HL-60/S4 treated with phorbol 12-myristate 13-acetate at 8.2 ng/mL for 4 days and 3 days (cell line): ENCODE measurements around the gene PI4KB.

Source experiments
- in situ Hi-C: fragments of 300-500 bp; cut with MboI; formaldehyde crosslinking; loops from 2 replicates; pipeline ENCODE4 v1.15.0; 2022; ENCODE audit warnings: low sequenced_read_pairs

Gene PI4KB

GRCh38 chr1:151312826-151313225, 14.4 kb downstream of the PI4KB start:
- in situ Hi-C loops: no loop called here

GRCh38 chr1:151312411-151312810, 14.8 kb downstream of the PI4KB start:
- in situ Hi-C loops: no loop called here

GRCh38 chr1:151311589-151312331, 15.5 kb downstream of the PI4KB start:
- in situ Hi-C loops: no loop called here

- in situ Hi-C loops: no loop called here
Measured at GRCh38 chr1:151311011-151311410, 16.2 kb downstream of the PI4KB start.

DNA sequence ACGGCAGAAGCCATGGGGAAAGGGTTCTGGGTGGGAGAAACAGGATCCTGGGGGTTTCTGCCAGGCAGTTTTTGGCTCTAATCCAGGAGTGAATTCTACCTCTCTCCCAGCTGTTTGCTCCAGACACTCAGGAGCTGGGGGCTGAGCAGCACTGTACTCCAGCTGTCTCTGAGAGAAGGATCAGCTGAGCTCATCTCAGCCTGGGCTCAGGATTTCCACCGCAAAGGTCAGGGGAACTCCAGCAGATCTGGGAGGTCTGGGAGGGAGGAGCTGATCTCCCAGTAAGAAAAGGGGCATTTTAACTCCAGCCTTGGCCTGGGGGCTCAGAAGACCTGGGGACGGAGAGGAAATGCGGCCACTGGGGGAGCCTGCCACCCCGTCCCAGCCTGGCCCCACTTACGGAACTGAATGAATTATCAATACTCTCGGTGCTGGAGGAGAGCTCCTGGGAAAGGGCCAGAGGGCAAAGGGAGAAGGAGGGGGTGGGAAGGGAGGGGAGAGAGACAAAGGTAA, 17.3 kb downstream of the PI4KB start:
- in situ Hi-C loops: no loop called here

DNA sequence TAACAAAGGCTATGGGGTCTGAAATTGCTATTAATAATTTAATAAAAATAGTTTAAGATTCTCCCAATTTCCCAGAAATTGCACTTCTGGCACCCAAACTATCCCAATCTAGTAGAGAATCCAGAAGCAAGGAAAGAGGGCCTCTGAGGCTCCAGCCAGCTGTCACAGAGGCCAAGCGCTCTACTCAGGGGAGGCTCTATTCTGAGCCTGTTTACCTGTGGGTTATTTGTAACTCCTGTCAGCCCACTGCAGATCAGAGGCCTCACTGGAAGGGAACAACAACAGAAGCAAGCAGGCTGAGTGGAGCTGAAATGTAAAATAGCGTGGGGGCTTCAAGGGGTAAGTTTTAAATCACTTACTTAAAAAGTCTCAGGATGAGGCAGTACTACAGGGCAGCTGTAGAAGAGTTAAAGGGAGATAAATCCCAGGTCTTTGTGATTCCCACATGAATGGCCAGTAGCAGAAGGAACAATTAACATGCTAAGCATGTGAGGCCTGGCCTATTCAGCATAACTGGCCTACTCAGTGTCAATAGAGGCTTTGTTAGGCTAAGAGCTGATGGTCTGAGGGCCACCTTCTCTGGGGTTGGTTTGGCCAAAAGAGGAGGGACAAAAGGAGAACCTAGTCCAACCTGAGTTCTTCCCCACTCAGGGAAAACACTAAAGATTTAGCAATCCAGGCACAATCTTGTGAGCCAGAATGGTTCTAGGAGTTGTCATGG, 32.3 kb downstream of the PI4KB start:
- in situ Hi-C loops: no loop called here

DNA sequence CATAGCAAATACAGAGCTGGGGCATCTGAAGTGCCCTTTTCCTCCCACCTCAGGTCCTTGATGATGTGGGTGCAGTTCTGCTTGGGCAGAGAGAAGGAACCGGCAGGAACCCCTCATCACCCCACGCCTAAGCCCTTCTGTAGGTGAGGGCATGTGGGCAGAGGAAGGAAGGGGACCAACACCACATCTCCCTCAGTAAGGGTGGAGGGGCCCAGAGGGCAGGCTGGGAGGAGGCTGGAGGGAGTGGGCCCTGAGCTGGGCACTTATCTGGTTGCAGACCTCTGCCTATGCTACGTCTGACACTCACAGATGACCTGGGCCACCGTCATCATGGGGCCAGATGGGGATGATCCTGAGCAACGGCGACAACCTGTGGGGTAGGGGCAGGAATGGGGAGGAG, 34.1 kb downstream of the PI4KB start:
- in situ Hi-C loops: no loop called here

GRCh38 chr1:151292207-151293030, 34.8 kb downstream of the PI4KB start:
- in situ Hi-C loops: no loop called here

DNA sequence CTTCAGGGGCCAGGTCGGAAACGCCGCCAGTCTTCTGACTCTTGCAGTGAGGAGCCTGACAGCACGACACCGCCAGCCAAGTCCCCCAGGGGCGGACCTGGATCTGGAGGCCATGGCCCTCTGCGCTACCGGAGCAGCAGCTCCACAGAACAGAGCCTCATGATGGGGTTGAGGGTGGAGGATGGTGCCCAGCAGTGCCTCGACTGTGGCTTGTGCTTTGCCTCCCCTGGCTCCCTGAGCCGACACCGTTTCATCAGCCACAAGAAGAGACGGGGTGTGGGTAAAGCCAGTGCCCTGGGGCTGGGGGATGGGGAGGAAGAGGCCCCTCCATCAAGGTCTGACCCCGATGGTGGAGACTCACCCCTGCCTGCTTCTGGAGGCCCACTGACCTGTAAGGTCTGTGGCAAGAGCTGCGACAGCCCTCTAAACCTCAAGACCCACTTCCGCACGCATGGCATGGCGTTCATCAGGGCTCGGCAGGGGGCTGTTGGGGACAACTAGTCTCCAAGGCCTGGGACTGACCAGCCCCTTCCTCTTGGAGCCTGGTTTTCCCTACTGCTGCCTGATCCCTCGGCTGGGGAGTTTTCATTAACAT, 36.4 kb downstream of the PI4KB start:
- in situ Hi-C loops: no loop called here

- in situ Hi-C loops: no loop called here
Measured at GRCh38 chr1:151289991-151290708, 37.1 kb downstream of the PI4KB start.

GRCh38 chr1:151289080-151289935, 37.9 kb downstream of the PI4KB start:
- in situ Hi-C loops: no loop called here

GRCh38 chr1:151288502-151288901, 38.7 kb downstream of the PI4KB start:
- in situ Hi-C loops: no loop called here

DNA sequence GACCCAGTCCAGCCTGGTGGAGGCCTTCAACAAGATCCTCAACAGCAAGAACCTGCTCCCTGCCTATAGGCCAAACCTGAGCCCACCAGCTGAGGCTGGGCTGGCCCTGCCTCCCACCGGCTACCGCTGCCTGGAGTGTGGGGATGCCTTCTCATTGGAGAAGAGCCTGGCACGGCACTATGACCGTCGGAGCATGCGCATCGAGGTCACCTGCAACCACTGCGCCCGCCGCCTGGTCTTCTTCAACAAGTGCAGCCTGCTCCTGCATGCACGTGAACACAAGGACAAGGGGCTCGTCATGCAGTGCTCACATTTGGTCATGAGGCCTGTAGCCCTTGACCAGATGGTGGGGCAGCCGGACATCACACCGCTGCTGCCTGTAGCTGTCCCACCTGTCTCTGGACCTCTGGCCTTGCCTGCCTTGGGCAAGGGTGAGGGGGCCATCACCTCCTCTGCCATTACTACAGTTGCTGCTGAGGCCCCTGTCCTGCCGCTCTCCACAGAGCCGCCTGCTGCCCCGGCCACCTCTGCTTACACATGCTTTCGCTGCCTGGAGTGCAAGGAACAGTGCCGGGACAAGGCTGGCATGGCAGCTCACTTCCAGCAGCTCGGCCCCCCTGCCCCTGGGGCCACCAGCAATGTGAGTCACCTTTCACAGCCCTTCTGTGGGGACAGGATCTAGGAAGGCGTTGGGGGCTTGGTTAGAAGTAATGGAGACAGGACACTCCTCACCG, 39.3 kb downstream of the PI4KB start:
- in situ Hi-C loops: no loop called here

DNA sequence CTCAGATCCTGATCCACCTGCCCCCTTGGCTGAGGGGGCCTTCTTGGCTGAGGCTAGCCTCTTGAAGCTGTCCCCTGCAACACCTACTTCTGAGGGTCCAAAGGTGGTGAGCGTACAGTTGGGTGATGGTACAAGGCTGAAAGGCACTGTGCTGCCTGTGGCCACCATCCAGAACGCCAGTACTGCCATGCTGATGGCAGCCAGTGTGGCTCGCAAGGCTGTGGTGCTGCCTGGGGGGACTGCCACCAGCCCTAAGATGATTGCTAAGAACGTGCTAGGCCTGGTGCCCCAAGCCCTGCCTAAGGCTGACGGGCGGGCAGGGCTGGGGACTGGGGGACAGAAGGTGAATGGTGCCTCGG, 39.9 kb downstream of the PI4KB start:
- in situ Hi-C loops: no loop called here

- in situ Hi-C loops: no loop called here
Measured at GRCh38 chr1:151286619-151287340, 40.4 kb downstream of the PI4KB start.

DNA sequence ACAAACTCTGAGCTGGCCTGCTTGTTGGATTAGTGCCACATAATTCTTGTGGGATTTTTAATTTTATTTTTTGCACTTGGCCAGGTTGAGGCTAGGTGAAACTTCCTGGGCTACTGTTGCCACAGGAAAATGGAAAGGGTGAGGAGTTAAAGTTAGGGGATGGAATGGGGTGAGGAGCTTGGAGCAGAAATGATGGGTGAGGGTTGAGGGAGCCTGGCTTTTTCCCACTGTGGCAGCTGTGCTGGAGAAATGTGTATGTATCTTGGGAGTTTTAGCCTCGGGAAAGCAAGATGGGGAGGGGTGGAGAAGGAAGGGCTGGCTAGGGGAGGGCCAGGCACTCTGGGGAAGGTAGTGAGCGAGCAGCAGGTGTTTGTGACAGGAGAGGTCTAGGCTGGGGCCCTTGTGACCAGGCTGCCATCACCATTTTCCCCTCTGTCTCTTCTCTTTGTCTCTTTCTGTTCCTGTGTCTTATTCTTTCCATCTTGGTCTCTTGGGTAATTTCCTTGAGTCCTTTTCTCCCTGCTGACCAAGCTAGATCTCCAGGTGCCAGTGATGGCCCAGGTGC, 43.1 kb downstream of the PI4KB start:
- in situ Hi-C loops: no loop called here

- in situ Hi-C loops: no loop called here
Measured at GRCh38 chr1:151282883-151283725, 44.1 kb downstream of the PI4KB start.
